ENCODE data around the gene NBAS.

Gene NBAS

GRCh38 chr2:15603044-15603765, 42.1 kb upstream of the NBAS start:
- Histone ChIP-seq H3K9me3 (ENCODE audit: insufficient read depth, low read length) (no peaks in the 10 kb centered on the region), H3K27me3 (ENCODE audit: low read depth, low read length) (no peaks in the 10 kb centered on the region), H3K27ac (ENCODE audit: low read length) (no peak overlapping the region), H2AFZ (ENCODE audit: low read depth, low read length) (no peak overlapping the region), H3K4me3 (ENCODE audit: low read length) (no peak overlapping the region), H3K36me3 (replicated peaks; ENCODE audit: low read depth, low read length) (peaks cover 88% of the 10 kb centered on the region), H3K4me1 (ENCODE audit: low read length) (no peaks in the 10 kb centered on the region), H3K4me2 (ENCODE audit: low read length) (no peak overlapping the region), H3K9ac (ENCODE audit: low read length) (no peak overlapping the region), H3K79me2 (ENCODE audit: low read length) (no peaks in the 10 kb centered on the region), H4K20me1 (ENCODE audit: insufficient read depth, low read length) (no peaks in the 10 kb centered on the region)
- TF ChIP-seq CTCF (IDR thresholded peaks at IDR 0.05; ENCODE audit: low read depth, low read length) (no peak), EZH2phosphoT487 (IDR thresholded peaks at IDR 0.05; ENCODE audit: low read depth) (no peak)

GRCh38 chr2:15602393-15602792, 41.3 kb upstream of the NBAS start:
- Histone ChIP-seq H4K20me1 (ENCODE audit: insufficient read depth, low read length) (no peaks in the 10 kb centered on the region), H3K4me3 (ENCODE audit: low read length) (no peak overlapping the region), H3K36me3 (replicated peaks; ENCODE audit: low read depth, low read length) (peaks cover 83% of the 10 kb centered on the region), H3K9me3 (ENCODE audit: insufficient read depth, low read length) (no peaks in the 10 kb centered on the region), H3K27ac (ENCODE audit: low read length) (no peak overlapping the region), H3K9ac (ENCODE audit: low read length) (no peak overlapping the region), H3K27me3 (ENCODE audit: low read depth, low read length) (no peaks in the 10 kb centered on the region), H3K79me2 (ENCODE audit: low read length) (no peaks in the 10 kb centered on the region), H3K4me1 (ENCODE audit: low read length) (no peaks in the 10 kb centered on the region), H3K4me2 (ENCODE audit: low read length) (no peak overlapping the region), H2AFZ (ENCODE audit: low read depth, low read length) (no peak overlapping the region)
- TF ChIP-seq CTCF (IDR thresholded peaks at IDR 0.05; ENCODE audit: low read depth, low read length) (no peak), EZH2phosphoT487 (IDR thresholded peaks at IDR 0.05; ENCODE audit: low read depth) (no peak)

GRCh38 chr2:15601681-15602080, 40.5 kb upstream of the NBAS start:
- Histone ChIP-seq H3K27ac (ENCODE audit: low read length) (no peak overlapping the region), H4K20me1 (ENCODE audit: insufficient read depth, low read length) (no peaks in the 10 kb centered on the region), H3K9me3 (ENCODE audit: insufficient read depth, low read length) (no peaks in the 10 kb centered on the region), H3K79me2 (ENCODE audit: low read length) (no peaks in the 10 kb centered on the region), H3K4me2 (ENCODE audit: low read length) (no peak overlapping the region), H2AFZ (ENCODE audit: low read depth, low read length) (no peak overlapping the region), H3K27me3 (ENCODE audit: low read depth, low read length) (no peaks in the 10 kb centered on the region), H3K4me3 (ENCODE audit: low read length) (no peak overlapping the region), H3K4me1 (ENCODE audit: low read length) (no peaks in the 10 kb centered on the region), H3K36me3 (replicated peaks; ENCODE audit: low read depth, low read length) (peaks cover 82% of the 10 kb centered on the region), H3K9ac (ENCODE audit: low read length) (no peak overlapping the region)
- TF ChIP-seq CTCF (IDR thresholded peaks at IDR 0.05; ENCODE audit: low read depth, low read length) (no peak), EZH2phosphoT487 (IDR thresholded peaks at IDR 0.05; ENCODE audit: low read depth) (no peak)

GRCh38 chr2:15599994-15600393, 38.9 kb upstream of the NBAS start:
- TF ChIP-seq CTCF (IDR thresholded peaks at IDR 0.05; ENCODE audit: low read depth, low read length): no peak
- no peak for TF ChIP-seq EZH2phosphoT487 (IDR thresholded peaks at IDR 0.05; ENCODE audit: low read depth)
- H3K4me2 ChIP-seq (ENCODE audit: low read length): no peak overlapping the region
- H3K4me1 ChIP-seq (ENCODE audit: low read length): no peaks in the 10 kb centered on the region
- H4K20me1 ChIP-seq (ENCODE audit: insufficient read depth, low read length): no peaks in the 10 kb centered on the region
- no peaks in the 10 kb centered on the region for H3K9me3 ChIP-seq (ENCODE audit: insufficient read depth, low read length)
- H3K27me3 ChIP-seq (ENCODE audit: low read depth, low read length): no peaks in the 10 kb centered on the region
- H3K4me3 ChIP-seq (ENCODE audit: low read length): no peak overlapping the region
- no peak overlapping the region for H3K27ac ChIP-seq (ENCODE audit: low read length)
- peaks cover 9% of the 10 kb centered on the region; the same call in 1 of the 2 replicates for H3K79me2 ChIP-seq (ENCODE audit: low read length)
- H3K36me3 ChIP-seq (replicated peaks; ENCODE audit: low read depth, low read length): peaks cover 80% of the 10 kb centered on the region
- H3K9ac ChIP-seq (ENCODE audit: low read length): no peak overlapping the region
- no peak overlapping the region for H2AFZ ChIP-seq (ENCODE audit: low read depth, low read length)
